T-cell (primary cell): Measurements from ENCODE around the gene PRKCD. TPM values are rescaled to one million over a fixed set of nuclear protein-coding genes. Genes with fewer than 3 reads are reported as not detected.

Experiments used
- ATAC-seq, 4 experiments: fragments of 200-7000 bp in 3 of 4; fragments of 150-1000 bp in 1 of 4; cut with Tn5 transposase; replicated peaks in 1 of 4; 1 replicate in 3 of 4; 2 replicates in 1 of 4; pipeline ENCODE4 v1.10.0; 2021; ENCODE audit warnings: moderate library complexity in 3 of 4, mild to moderate bottlenecking in 2 of 4, moderate number of reproducible peaks in 1 of 4
- CTCF ChIA-PET, 2 donors: fragments of 300-600 bp; sonication (Branson Sonifier 250); formaldehyde crosslinking; loops; one replicate each; lab custom pipeline; 2022; ENCODE audit warnings: antibody characterized with exemption in 2 of 2; lab: Charles Lee
- POLR2A ChIA-PET, 2 donors: fragments of 300-600 bp; sonication (Branson Sonifier 250); formaldehyde crosslinking; loops; one replicate each; lab custom pipeline; 2022; ENCODE audit warnings: antibody characterized with exemption in 2 of 2; lab: Charles Lee
- DNase-seq, 35 experiments: peaks; one replicate each; pipeline versions ENCODE4 v3.0.0 to v3.0.0-alpha.2; 2013 to 2023
- H3K27ac ChIP-seq: one replicate; pipeline ENCODE4 v1.5.1; 2013; ENCODE audit warnings: low read length
- H3K27me3 ChIP-seq, 2 experiments: replicated peaks in 1 of 2; 1 replicate in 1 of 2; 2 replicates in 1 of 2; pipeline versions ENCODE4 v1.6.1 to v1.7.0; 2013; ENCODE audit warnings: low read length in 1 of 2, mixed read lengths in 1 of 2; ENCODE audit not compliant: control insufficient read depth in 2 of 2, insufficient read depth in 2 of 2; ENCODE audit errors: extremely low read depth in 1 of 2
- H3K36me3 ChIP-seq, 2 donors: 1 replicate in 1 of 2; 2 replicates in 1 of 2; pipeline versions ENCODE4 v1.6.1 to v1.7.0; 2013; ENCODE audit warnings: low read length in 1 of 2; ENCODE audit not compliant: control insufficient read depth in 2 of 2, insufficient read depth in 1 of 2; ENCODE audit errors: extremely low read depth in 1 of 2
- H3K4me1 ChIP-seq, 2 experiments: 1 replicate in 1 of 2; 2 replicates in 1 of 2; pipeline versions ENCODE4 v1.6.1 to v1.7.0; 2013; ENCODE audit warnings: low read length in 2 of 2, mixed read lengths in 1 of 2; ENCODE audit not compliant: insufficient read depth in 2 of 2, control insufficient read depth in 1 of 2; ENCODE audit errors: extremely low read depth in 1 of 2
- H3K4me3 ChIP-seq, 2 donors: 1 replicate in 1 of 2; 2 replicates in 1 of 2; pipeline versions ENCODE4 v1.5.1 to v1.7.0; 2013; ENCODE audit warnings: mild to moderate bottlenecking in 2 of 2, low read length in 1 of 2, moderate library complexity in 1 of 2; ENCODE audit not compliant: control insufficient read depth in 1 of 2; ENCODE audit errors: extremely low read depth in 1 of 2
- H3K9me3 ChIP-seq: 2 replicates; pipeline ENCODE4 v1.7.0; 2013
- H3K27ac Mint-ChIP-seq, 2 donors: one replicate each; pipeline ENCODE4 v1.8.0; 2020 to 2021; ENCODE audit warnings: mild to moderate bottlenecking in 2 of 2, mixed read lengths in 2 of 2
- H3K27me3 Mint-ChIP-seq, 2 donors: one replicate each; pipeline ENCODE4 v1.8.0; 2021 to 2022; ENCODE audit warnings: mixed read lengths in 2 of 2
- H3K36me3 Mint-ChIP-seq: one replicate; pipeline ENCODE4 v1.8.0; 2021; ENCODE audit warnings: mixed read lengths
- H3K4me1 Mint-ChIP-seq, 3 donors: one replicate each; pipeline ENCODE4 v1.8.0; 2020 to 2022; ENCODE audit warnings: mixed read lengths in 3 of 3, mild to moderate bottlenecking in 1 of 3
- H3K4me3 Mint-ChIP-seq, 3 donors: one replicate each; pipeline ENCODE4 v1.8.0; 2020 to 2022; ENCODE audit warnings: mild to moderate bottlenecking in 3 of 3, mixed read lengths in 3 of 3, moderate library complexity in 3 of 3
- H3K9me3 Mint-ChIP-seq, 3 donors: one replicate each; pipeline ENCODE4 v1.8.0; 2020 to 2022; ENCODE audit warnings: mixed read lengths in 3 of 3
- WGBS: methylation state at CpG from one replicate; pipeline ENCODE4 v1.1.5; 2013; ENCODE audit warnings: missing lambda C conversion rate; ENCODE audit not compliant: insufficient coverage; 5-methylcytosine and 5-hydroxymethylcytosine counted together
- total RNA-seq, 35 experiments: library from RNA in 6 of 35; stranded (reverse) in 6 of 35; fragments of 120-200 nt in 1 of 35; gene quantifications; one replicate each; pipeline versions ENCODE4 v1.2.1 to v1.2.4 and lab custom pipeline; 2013 to 2026

PRKCD gene
- total RNA-seq, 5 donors from 2014 or later (not counting 1 experiment from before 2014, with no cell fraction given), result 15.3 to 23.3 (median 19.2) TPM

DNA sequence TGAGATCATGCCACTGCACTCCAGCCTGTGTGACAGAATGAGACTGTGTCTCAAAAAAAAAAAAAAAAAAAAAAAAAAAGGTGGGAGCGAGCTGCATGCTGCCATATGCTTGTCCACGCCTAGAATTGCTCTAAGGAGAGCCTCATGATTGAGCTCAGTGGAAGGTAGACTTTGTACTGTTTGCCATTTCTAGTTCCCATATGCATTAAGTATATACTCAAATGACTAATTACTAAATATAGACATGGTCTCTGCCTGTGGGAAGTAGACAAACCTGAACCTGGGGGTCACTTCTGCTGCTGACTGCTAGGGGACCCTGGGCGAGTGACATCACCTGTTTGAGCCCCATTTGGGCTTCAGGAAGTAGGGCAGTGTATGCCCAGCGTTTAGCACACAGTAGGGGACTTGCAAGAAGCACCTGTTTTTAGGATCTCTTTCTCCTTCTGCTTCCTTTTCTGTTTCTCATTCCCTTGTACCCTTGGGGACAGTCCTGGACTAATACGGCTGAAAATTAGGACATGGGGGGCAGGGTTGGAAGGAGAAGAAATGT, 27.2 kb downstream of the PRKCD start:
- no peaks in the 10 kb centered on the region for H3K27me3 ChIP-seq
- no peaks in the 10 kb centered on the region for H3K4me1 Mint-ChIP-seq
- H3K9me3 Mint-ChIP-seq, result no peaks in the 10 kb centered on the region
- no peaks in the 10 kb centered on the region for H3K4me1 ChIP-seq
- DNase-seq (no peak), ATAC-seq (no peak)
- ChIA-PET POLR2A (no interaction called here), CTCF (no interaction called here)
- no peaks in the 10 kb centered on the region for H3K27me3 Mint-ChIP-seq
- peaks cover 5 to 58% of the 10 kb centered on the region in 2 donors for H3K36me3 ChIP-seq
- H3K4me3 Mint-ChIP-seq, result no peak overlapping the region
- no peak overlapping the region for H3K27ac ChIP-seq
- peaks cover 32% of the 10 kb centered on the region for H3K36me3 Mint-ChIP-seq
- H3K4me3 ChIP-seq, result no peak overlapping the region
- H3K27ac Mint-ChIP-seq, result no peak overlapping the region
- H3K9me3 ChIP-seq, result no peaks in the 10 kb centered on the region
- 87% methylated on average over 3 of the region's 5 CpGs for WGBS

DNA sequence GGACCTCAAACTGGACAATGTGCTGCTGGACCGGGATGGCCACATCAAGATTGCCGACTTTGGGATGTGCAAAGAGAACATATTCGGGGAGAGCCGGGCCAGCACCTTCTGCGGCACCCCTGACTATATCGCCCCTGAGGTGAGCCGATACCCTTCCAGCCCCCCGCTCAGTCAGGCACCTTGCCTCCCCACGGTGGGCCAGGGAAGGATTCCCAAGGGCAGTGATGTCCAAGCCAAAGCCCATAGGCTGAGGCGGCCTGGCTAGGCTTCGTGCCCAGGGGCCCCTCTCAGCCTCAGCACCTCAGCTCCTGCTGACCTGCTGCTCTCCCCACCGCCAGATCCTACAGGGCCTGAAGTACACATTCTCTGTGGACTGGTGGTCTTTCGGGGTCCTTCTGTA, 27.7 kb downstream of the PRKCD start:
- no peaks in the 10 kb centered on the region for H3K9me3 ChIP-seq
- 98% methylated on average over 12 of the region's 13 CpGs for WGBS
- H3K4me1 ChIP-seq, result no peaks in the 10 kb centered on the region
- no peak overlapping the region for H3K27ac ChIP-seq
- H3K27me3 ChIP-seq, result no peaks in the 10 kb centered on the region
- DNase-seq (no peak), ATAC-seq (no peak)
- H3K4me3 ChIP-seq, result no peak overlapping the region
- no peaks in the 10 kb centered on the region for H3K4me1 Mint-ChIP-seq
- H3K27me3 Mint-ChIP-seq, result no peaks in the 10 kb centered on the region
- peaks cover 0 to 56% of the 10 kb centered on the region in 2 donors for H3K36me3 ChIP-seq
- no peak overlapping the region for H3K4me3 Mint-ChIP-seq
- H3K36me3 Mint-ChIP-seq, result peaks cover 32% of the 10 kb centered on the region
- no peak overlapping the region for H3K27ac Mint-ChIP-seq
- H3K9me3 Mint-ChIP-seq, result no peaks in the 10 kb centered on the region
- CTCF ChIA-PET, result no interaction called here
- POLR2A ChIA-PET, result no interaction called here

DNA sequence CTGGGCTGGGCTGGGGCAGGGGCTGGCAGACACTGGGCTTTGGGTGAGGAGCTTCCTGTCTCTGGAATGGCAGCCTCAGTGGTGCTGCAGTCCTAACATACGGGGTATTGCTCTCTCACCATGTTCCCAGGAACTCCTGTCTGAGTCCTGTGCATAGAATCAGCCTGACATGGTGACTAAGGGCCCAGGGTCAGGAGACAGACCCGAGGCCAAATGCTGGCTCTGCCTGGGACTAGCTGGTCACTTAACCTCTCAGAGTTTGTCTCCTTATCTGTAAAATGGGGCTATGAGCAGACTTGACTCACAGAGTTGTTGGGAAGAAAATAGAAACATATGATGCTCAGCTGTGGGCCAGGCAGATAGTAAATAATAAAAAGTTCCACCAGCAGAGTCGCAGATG, 28.3 kb downstream of the PRKCD start:
- DNase-seq (no peak), ATAC-seq (no peak)
- Mint-ChIP-seq H3K36me3 (peaks cover 32% of the 10 kb centered on the region), H3K9me3 (no peaks in the 10 kb centered on the region), H3K27me3 (no peaks in the 10 kb centered on the region), H3K4me3 (no peak overlapping the region), H3K27ac (no peak overlapping the region), H3K4me1 (no peaks in the 10 kb centered on the region)
- Histone ChIP-seq H3K27me3 (no peaks in the 10 kb centered on the region), H3K4me1 (no peaks in the 10 kb centered on the region), H3K36me3 (peaks cover 0 to 54% of the 10 kb centered on the region in 2 donors), H3K4me3 (no peak overlapping the region), H3K9me3 (no peaks in the 10 kb centered on the region), H3K27ac (no peak overlapping the region)
- ChIA-PET CTCF (no interaction called here), POLR2A (no interaction called here)
- 100% methylated on average over 3 of the region's 3 CpGs for WGBS

DNA sequence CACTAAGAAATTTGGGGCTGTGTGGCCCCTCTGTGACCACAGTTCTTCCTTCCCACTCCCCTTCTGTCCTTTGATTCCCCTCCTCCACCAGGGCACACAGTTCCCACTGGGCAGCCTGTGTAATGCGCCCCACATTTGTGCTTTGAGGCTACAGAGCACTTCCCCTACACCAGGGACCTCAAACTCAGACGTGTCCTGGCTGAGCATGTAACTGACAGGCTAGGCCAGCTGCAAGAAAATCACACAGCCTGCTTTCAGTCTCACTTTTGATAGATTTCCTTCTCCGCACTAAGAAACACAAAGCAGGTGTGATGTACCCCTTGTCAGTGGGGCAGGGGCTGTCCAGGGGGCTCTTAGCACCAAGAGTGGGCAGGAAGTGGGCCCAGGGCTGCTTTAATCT, 29.6 kb downstream of the PRKCD start:
- peaks cover 0 to 6% of the 10 kb centered on the region in 2 experiments for H3K27me3 ChIP-seq
- 43% methylated on average over 1 of the region's 3 CpGs for WGBS
- H3K9me3 ChIP-seq, result no peaks in the 10 kb centered on the region
- no peak for ATAC-seq
- POLR2A ChIA-PET, result no interaction called here
- peaks cover 4 to 8% (median 6%) of the 10 kb centered on the region in 3 donors for H3K4me1 Mint-ChIP-seq
- no peaks in the 10 kb centered on the region for H3K27me3 Mint-ChIP-seq
- no peak overlapping the region for H3K4me3 ChIP-seq
- no peak overlapping the region for H3K27ac ChIP-seq
- H3K4me3 Mint-ChIP-seq, result no peak overlapping the region
- peaks cover 27% of the 10 kb centered on the region for H3K36me3 Mint-ChIP-seq
- DNase-seq, result no peak
- peaks cover 0 to 3% of the 10 kb centered on the region in 2 experiments for H3K4me1 ChIP-seq
- H3K27ac Mint-ChIP-seq, result no peak overlapping the region
- no peaks in the 10 kb centered on the region for H3K9me3 Mint-ChIP-seq
- peaks cover 0 to 44% of the 10 kb centered on the region in 2 donors for H3K36me3 ChIP-seq
- CTCF ChIA-PET, result interaction anchor here in 1 of 2 donors (1.2 kb wide), 1 partner anchor 30 kb away, joined by 4 read pairs; the partner anchor contains the start of gene PRKCD

DNA sequence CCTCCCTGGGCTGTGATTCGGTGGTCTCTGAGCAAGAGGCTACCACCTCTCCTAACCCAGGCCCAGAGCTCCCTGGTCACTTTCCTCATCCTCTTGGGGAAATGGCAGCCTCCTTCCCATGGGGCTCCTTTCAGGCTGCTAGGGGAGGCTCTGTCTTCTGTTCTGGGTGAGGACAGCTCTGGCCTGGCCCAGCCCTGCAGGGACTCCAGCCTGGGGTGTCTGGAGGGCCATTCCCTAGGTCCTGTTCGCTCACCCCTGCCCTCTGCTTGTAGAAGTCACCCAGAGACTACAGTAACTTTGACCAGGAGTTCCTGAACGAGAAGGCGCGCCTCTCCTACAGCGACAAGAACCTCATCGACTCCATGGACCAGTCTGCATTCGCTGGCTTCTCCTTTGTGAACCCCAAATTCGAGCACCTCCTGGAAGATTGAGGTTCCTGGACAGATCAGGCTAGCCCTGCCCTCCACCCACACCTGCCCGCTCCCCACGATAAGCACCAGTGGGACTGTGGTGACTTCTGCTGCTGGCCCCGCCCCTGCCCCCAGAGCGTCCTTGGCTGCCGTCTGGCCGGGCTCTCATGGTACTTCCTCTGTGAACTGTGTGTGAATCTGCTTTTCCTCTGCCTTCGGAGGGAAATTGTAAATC, 30.9 kb downstream of the PRKCD start:
- Mint-ChIP-seq H3K27me3 (no peaks in the 10 kb centered on the region), H3K9me3 (no peaks in the 10 kb centered on the region), H3K27ac (no peak overlapping the region), H3K4me1 (peaks cover 4 to 8% (median 7%) of the 10 kb centered on the region in 3 donors), H3K4me3 (no peak overlapping the region), H3K36me3 (peaks cover 22% of the 10 kb centered on the region)
- Histone ChIP-seq H3K36me3 (peaks cover 0 to 34% of the 10 kb centered on the region in 2 donors), H3K9me3 (no peaks in the 10 kb centered on the region), H3K27ac (no peak overlapping the region), H3K27me3 (peaks cover 0 to 12% of the 10 kb centered on the region in 2 experiments), H3K4me3 (no peak overlapping the region), H3K4me1 (peaks cover 0 to 8% of the 10 kb centered on the region in 2 experiments)
- CTCF ChIA-PET, result interaction anchor here in 1 of 2 donors (1.2 kb wide), 1 partner anchor 31 kb away, joined by 4 read pairs; the partner anchor contains the start of gene PRKCD
- no peak for DNase-seq
- POLR2A ChIA-PET, result no interaction called here
- WGBS, result 90% methylated on average over 13 of the region's 16 CpGs
- ATAC-seq, result no peak

DNA sequence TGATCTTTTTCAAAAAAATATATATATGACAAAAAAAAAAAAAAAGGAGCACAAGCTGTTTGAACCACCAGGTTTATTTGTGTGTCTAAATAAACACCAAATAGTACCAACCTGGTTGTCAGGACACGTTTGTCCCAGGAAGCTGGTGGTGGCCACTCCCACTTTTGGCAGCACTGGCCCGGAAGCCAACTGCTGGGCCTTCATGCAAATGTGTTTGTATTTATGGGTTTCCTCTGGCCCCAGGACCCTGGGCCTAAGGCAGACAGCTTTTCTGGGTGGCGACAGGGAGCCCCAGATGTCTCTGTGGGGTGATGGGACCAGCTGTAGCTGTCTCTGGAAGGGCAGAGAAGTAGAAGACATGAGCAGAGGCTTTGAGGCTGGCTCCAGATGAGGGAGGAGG, 31.6 kb downstream of the PRKCD start:
- CTCF ChIA-PET, result interaction anchor here in 1 of 2 donors (0.6 to 1.0 kb wide), 2 partner anchors 27 to 78 kb away, joined by 3 read pairs; no protein-coding TSS in a partner anchor
- Histone ChIP-seq H3K36me3 (peaks cover 0 to 28% of the 10 kb centered on the region in 2 donors), H3K4me1 (peaks cover 0 to 8% of the 10 kb centered on the region in 2 experiments), H3K9me3 (no peaks in the 10 kb centered on the region), H3K27me3 (peaks cover 0 to 12% of the 10 kb centered on the region in 2 experiments), H3K27ac (no peak overlapping the region), H3K4me3 (no peak overlapping the region)
- ATAC-seq (no peak), DNase-seq (no peak)
- no peaks in the 10 kb centered on the region for H3K27me3 Mint-ChIP-seq
- no peak overlapping the region for H3K4me3 Mint-ChIP-seq
- no peak overlapping the region for H3K27ac Mint-ChIP-seq
- POLR2A ChIA-PET, result interaction anchor here in 1 of 2 donors (0.6 kb wide), 1 partner anchor 186 kb away, joined by 10 read pairs; no protein-coding TSS in a partner anchor
- peaks cover 4 to 8% (median 7%) of the 10 kb centered on the region in 3 donors for H3K4me1 Mint-ChIP-seq
- 64% methylated on average over 3 of the region's 3 CpGs for WGBS
- no peaks in the 10 kb centered on the region for H3K9me3 Mint-ChIP-seq
- peaks cover 19% of the 10 kb centered on the region for H3K36me3 Mint-ChIP-seq
